Measurements from ENCODE around the gene ZNF385D.

DNA sequence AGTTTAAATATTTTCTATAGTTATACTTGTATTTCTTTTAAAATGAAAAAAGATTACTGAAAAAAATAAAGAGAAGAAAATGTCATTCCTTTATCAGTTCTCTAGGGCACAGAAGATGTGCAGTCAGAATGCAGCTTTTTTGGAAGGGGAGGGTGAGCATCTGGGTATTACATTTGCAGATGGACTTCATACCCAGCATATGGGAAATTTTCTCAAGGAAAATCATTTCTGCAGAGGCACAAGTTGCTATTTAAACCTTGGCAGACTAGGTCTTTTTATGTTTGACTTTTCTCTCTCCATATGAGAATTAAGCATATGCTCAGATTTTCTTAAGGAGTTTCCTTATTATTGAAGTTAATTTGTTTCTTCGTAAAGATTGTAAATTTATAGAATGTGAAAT is 39.5 kb upstream of the ZNF385D start:
- TF ChIP-seq, protein P1, sequence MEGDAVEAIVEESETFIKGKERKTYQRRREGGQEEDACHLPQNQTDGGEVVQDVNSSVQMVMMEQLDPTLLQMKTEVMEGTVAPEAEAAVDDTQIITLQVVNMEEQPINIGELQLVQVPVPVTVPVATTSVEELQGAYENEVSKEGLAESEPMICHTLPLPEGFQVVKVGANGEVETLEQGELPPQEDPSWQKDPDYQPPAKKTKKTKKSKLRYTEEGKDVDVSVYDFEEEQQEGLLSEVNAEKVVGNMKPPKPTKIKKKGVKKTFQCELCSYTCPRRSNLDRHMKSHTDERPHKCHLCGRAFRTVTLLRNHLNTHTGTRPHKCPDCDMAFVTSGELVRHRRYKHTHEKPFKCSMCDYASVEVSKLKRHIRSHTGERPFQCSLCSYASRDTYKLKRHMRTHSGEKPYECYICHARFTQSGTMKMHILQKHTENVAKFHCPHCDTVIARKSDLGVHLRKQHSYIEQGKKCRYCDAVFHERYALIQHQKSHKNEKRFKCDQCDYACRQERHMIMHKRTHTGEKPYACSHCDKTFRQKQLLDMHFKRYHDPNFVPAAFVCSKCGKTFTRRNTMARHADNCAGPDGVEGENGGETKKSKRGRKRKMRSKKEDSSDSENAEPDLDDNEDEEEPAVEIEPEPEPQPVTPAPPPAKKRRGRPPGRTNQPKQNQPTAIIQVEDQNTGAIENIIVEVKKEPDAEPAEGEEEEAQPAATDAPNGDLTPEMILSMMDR (IDR thresholded peaks at IDR 0.05), result no peak
- TF ChIP-seq POLR2A (IDR thresholded peaks at IDR 0.05), result no peak

Measured in testis (tissue), 2 donors.